ENCODE results near the gene ACOX3.

GRCh38 chr4:8399298-8399697, 41.2 kb downstream of the ACOX3 start:
- TF ChIP-seq NCOA1 (IDR thresholded peaks at IDR 0.05; ENCODE audit: low read depth): no peak
- no peak for TF ChIP-seq MAFG (tag; conservative IDR thresholded peaks at IDR 0.05)
- no peak for TF ChIP-seq EP300 (IDR thresholded peaks at IDR 0.05; ENCODE audit: low read length)
- TF ChIP-seq CUX1 (CRISPR knock-in tag; IDR thresholded peaks at IDR 0.05): no peak
- TF ChIP-seq, protein P1, sequence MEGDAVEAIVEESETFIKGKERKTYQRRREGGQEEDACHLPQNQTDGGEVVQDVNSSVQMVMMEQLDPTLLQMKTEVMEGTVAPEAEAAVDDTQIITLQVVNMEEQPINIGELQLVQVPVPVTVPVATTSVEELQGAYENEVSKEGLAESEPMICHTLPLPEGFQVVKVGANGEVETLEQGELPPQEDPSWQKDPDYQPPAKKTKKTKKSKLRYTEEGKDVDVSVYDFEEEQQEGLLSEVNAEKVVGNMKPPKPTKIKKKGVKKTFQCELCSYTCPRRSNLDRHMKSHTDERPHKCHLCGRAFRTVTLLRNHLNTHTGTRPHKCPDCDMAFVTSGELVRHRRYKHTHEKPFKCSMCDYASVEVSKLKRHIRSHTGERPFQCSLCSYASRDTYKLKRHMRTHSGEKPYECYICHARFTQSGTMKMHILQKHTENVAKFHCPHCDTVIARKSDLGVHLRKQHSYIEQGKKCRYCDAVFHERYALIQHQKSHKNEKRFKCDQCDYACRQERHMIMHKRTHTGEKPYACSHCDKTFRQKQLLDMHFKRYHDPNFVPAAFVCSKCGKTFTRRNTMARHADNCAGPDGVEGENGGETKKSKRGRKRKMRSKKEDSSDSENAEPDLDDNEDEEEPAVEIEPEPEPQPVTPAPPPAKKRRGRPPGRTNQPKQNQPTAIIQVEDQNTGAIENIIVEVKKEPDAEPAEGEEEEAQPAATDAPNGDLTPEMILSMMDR (IDR thresholded peaks at IDR 0.05 in 2 of 3, conservative IDR thresholded peaks at IDR 0.05 in 1 of 3; ENCODE audit: insufficient read depth in 2 of 3, low read depth in 1 of 3, low read length in 3 of 3): no peak
- no peak for TF ChIP-seq FOXA3 (CRISPR knock-in tag; conservative IDR thresholded peaks at IDR 0.05 in 1 of 2, IDR thresholded peaks at IDR 0.05 in 1 of 2)
- TF ChIP-seq ESRRA (IDR thresholded peaks at IDR 0.05; ENCODE audit: borderline replicate concordance, low read depth): no peak
- no peak for TF ChIP-seq KHSRP (IDR thresholded peaks at IDR 0.05)

Measured in K562 (cell line).